Loucy (cell line): ENCODE results near the gene AUNIP.

Source experiments
- CTCF ChIP-seq: fragments of 200-600 bp; sonication (generic); conservative IDR thresholded peaks from 2 replicates; pipeline ENCODE4 v1.5.1; 2014; ENCODE audit warnings: mild to moderate bottlenecking, antibody characterized with exemption, low read length
- EZH2phosphoT487 ChIP-seq: fragments of 200-600 bp; IDR thresholded peaks from 2 replicates; pipeline ENCODE4 v1.6.1; 2018; ENCODE audit warnings: antibody characterized with exemption, mild to moderate bottlenecking, moderate library complexity, borderline replicate concordance

GRCh38 chr1:25893116-25893515 is 33.9 kb upstream of the AUNIP start:
- TF ChIP-seq CTCF (no peak), EZH2phosphoT487 (no peak)
